Chondrocyte (in vitro differentiated cells): Measurements from ENCODE around the gene TMPRSS4. TPM values are rescaled to one million over a fixed set of nuclear protein-coding genes. Genes with fewer than 3 reads are reported as not detected.

Experiments
- DNase-seq: peaks from one replicate; pipeline ENCODE4 v3.0.0; 2021; ENCODE audit warnings: mixed read lengths, low spot score
- H3K27ac Mint-ChIP-seq: one replicate; pipeline ENCODE4 v1.8.0; 2021; ENCODE audit warnings: mild to moderate bottlenecking, moderate library complexity, mixed read lengths; ENCODE audit not compliant: unreplicated experiment
- H3K27me3 Mint-ChIP-seq: 2 replicates; pipeline ENCODE4 v1.8.0; 2021; ENCODE audit warnings: low read depth, mixed read lengths
- H3K36me3 Mint-ChIP-seq: 2 replicates; pipeline ENCODE4 v1.8.0; 2021; ENCODE audit warnings: low read depth, mixed read lengths
- H3K4me1 Mint-ChIP-seq: 2 replicates; pipeline ENCODE4 v1.8.0; 2021; ENCODE audit warnings: low read depth, mild to moderate bottlenecking, mixed read lengths
- H3K4me3 Mint-ChIP-seq: one replicate; pipeline ENCODE4 v1.8.0; 2021; ENCODE audit warnings: mild to moderate bottlenecking, moderate library complexity, mixed read lengths; ENCODE audit not compliant: unreplicated experiment
- H3K9me3 Mint-ChIP-seq: 2 replicates; pipeline ENCODE4 v1.8.0; 2021; ENCODE audit warnings: low read depth, mixed read lengths
- total RNA-seq: library from RNA; stranded (reverse); gene quantifications from 3 replicates; pipeline ENCODE4 v1.2.1, GENCODE V29; 2021
- TF ChIP-seq, protein P1 (sequence below): fragments of 200-600 bp; sonication (generic); IDR thresholded peaks from 2 replicates; pipeline ENCODE4 v1.5.0; 2021; ENCODE audit warnings: antibody characterized with exemption, mild to moderate bottlenecking, moderate library complexity

The TMPRSS4 gene
- total RNA-seq, 1 donor from 2014 or later: not detected

DNA sequence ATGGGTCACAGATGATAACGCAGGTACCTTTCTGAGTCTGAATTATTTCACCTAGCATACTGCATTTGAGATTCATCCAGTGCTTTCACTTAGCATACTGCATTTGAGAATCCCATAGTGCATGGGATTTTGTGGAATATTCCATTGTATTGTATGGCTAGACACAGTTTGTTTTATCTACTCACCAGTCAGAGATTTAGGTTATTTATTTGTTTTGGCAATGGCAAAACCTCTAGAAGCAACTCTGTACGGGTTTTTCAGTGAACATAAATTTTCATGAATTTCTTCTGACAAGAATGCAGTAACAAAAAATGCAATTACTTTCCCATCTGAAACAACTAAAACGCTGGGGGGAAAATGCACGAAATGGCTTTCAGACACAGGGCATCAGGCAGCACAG is 51.4 kb downstream of the TMPRSS4 start:
- Mint-ChIP-seq H3K4me3 (no peak overlapping the region), H3K27me3 (peaks cover 26% of the 10 kb centered on the region), H3K9me3 (no peaks in the 10 kb centered on the region), H3K36me3 (no peaks in the 10 kb centered on the region), H3K4me1 (peaks cover 7% of the 10 kb centered on the region), H3K27ac (no peak overlapping the region)
- no peak for DNase-seq
- TF ChIP-seq, protein P1, sequence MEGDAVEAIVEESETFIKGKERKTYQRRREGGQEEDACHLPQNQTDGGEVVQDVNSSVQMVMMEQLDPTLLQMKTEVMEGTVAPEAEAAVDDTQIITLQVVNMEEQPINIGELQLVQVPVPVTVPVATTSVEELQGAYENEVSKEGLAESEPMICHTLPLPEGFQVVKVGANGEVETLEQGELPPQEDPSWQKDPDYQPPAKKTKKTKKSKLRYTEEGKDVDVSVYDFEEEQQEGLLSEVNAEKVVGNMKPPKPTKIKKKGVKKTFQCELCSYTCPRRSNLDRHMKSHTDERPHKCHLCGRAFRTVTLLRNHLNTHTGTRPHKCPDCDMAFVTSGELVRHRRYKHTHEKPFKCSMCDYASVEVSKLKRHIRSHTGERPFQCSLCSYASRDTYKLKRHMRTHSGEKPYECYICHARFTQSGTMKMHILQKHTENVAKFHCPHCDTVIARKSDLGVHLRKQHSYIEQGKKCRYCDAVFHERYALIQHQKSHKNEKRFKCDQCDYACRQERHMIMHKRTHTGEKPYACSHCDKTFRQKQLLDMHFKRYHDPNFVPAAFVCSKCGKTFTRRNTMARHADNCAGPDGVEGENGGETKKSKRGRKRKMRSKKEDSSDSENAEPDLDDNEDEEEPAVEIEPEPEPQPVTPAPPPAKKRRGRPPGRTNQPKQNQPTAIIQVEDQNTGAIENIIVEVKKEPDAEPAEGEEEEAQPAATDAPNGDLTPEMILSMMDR: no peak

DNA sequence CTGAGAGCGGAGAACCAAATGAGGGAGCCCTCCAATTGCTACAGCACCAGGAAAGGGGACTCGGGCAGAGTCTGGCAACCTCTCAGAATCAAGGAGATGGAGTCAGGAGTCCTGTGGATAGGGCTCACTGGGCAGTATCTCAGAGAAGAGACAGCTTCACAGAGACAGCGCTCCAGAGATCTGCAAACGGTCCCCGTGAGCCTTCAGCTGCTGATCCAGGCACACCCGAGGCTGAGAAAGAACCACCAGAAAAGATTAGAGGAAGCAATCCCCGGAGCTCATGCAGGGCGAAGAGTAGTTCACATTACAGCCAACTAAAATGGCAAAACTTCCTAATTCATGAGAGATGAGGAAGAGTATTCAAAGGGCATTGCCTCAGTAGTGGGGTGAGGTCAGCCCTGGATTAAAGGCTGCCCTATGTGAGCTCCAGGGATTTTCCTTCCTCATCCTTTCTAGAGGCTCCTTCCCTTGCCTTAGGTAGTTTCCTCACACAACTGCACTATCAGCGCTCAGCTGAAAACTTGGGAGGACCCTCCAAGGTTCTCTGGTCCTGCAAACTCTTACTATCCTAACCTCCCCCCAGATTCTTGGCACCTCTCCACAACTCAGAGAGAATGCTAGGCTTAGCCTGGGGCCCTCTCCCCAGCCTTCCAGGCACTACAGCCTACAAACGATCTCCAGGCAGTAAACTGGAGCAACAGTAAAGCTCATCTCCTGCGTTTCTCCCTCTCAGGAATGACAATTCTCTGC is 52.0 kb downstream of the TMPRSS4 start:
- H3K36me3 Mint-ChIP-seq: no peaks in the 10 kb centered on the region
- peaks cover 28% of the 10 kb centered on the region for H3K27me3 Mint-ChIP-seq
- no peak overlapping the region for H3K27ac Mint-ChIP-seq
- TF ChIP-seq, protein P1: no peak
- no peak overlapping the region for H3K4me3 Mint-ChIP-seq
- DNase-seq: no peak
- peaks cover 7% of the 10 kb centered on the region for H3K4me1 Mint-ChIP-seq
- no peaks in the 10 kb centered on the region for H3K9me3 Mint-ChIP-seq

DNA sequence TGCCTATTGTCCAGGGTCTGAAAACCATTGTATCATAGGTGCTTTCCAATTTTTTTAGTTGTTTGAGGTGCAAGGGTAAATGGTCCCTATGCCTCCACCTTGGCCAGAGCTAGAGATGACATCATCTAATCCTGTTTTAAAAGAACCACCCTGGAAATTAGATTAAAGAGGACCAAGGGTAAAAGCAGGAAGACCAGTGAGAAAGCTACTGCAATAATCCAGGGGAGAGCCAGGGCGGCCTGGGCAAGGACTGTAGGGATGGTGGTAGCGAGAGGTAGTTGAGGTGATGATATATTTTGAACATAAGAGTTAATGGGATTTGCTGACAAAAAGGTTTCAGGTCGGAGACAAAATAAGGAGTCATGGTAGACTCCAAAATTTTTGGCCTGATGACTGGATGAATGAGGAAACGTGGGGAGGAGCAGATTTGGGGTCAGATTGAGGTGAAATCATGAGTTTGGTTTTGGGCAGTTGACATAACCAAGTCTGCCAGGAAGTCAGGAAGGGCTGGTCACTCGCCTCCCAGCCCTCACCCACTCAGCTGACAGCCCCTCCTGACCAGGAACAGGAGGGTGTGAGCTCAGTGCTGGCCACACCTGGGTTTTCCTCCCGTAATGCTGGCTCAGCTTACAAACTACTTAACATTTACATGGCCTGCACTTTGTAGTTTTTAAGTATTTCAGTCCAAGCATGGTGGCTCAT is 52.7 kb downstream of the TMPRSS4 start:
- DNase-seq: no peak

DNA sequence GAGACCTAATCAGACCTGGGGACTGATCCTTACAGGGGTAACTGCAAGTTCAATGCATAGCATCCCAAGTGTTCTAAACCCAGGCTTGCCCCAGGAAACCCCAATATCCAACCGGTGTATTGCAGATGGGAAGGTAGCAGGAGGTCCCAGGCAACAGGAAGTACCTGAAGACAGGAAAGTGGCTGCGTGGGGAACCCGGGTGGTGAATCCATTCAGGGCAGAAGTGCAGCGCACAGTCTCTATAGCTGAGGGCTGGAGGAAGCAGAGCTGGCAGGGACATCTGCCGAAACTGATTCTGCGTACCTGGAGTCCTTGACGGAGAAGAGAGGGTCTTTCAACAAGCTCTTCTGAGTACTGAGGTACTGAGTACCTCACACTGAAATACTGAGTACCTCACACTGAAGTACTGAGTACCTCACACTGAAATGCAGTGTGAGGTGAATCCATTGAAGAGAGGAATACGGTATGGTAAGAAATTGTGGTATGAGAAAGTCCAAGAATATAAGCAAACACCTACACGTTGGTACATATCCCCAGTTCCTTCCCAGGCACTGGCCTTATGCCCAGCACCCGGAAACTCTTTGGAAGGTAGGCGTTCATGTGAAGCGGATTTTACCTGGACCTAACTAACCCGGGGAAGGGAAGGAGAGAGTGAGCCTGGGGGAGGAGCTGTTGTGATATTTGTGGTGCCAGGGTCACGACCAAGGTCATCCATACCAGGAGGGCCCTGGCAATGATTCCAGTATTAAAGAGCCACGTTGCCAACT is 55.7 kb downstream of the TMPRSS4 start:
- H3K9me3 Mint-ChIP-seq: no peaks in the 10 kb centered on the region
- TF ChIP-seq, protein P1: no peak

More for the DNA sequence above, 52.7 kb downstream of the TMPRSS4 start:
- Mint-ChIP-seq H3K27ac (no peak overlapping the region), H3K9me3 (no peaks in the 10 kb centered on the region), H3K36me3 (no peaks in the 10 kb centered on the region), H3K4me1 (peaks cover 7% of the 10 kb centered on the region), H3K27me3 (peaks cover 29% of the 10 kb centered on the region), H3K4me3 (no peak overlapping the region)
- TF ChIP-seq, protein P1: no peak

DNA sequence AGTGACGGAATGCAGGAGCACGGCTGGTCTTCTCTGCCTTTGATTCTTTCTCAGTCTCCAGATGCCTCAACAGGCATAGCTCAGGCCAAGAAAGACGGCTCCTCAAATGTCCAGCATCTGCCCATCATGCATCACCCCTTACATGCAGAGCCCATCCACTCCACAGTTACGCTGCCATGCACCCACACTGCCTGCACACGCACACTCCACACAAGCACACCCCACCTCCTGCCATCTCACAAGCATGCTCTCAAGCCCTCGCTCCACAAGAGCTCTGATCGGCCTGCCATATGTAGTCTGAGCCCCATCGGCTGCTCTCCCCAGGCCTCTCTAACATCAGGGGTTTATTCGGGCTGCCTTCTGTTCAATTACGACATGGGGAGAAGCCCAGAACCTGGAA is 56.9 kb downstream of the TMPRSS4 start:
- DNase-seq: no peak
- peaks cover 40% of the 10 kb centered on the region for H3K27me3 Mint-ChIP-seq
- TF ChIP-seq, protein P1: no peak
- no peaks in the 10 kb centered on the region for H3K9me3 Mint-ChIP-seq
- no peak overlapping the region for H3K27ac Mint-ChIP-seq
- no peaks in the 10 kb centered on the region for H3K36me3 Mint-ChIP-seq
- H3K4me1 Mint-ChIP-seq: no peaks in the 10 kb centered on the region
- no peak overlapping the region for H3K4me3 Mint-ChIP-seq

More for the DNA sequence above, 55.7 kb downstream of the TMPRSS4 start:
- DNase-seq: no peak
- Mint-ChIP-seq H3K4me3 (no peak overlapping the region), H3K27ac (no peak overlapping the region), H3K4me1 (peaks cover 7% of the 10 kb centered on the region), H3K36me3 (no peaks in the 10 kb centered on the region), H3K27me3 (peaks cover 34% of the 10 kb centered on the region)
